HFF-Myc (cell line): ENCODE results near the gene KRTAP4-9.
"Not testable (repeated sequence)": the region's sequence is repeated elsewhere in the genome, so short reads cannot be mapped to it uniquely, and the experiment has no call there.

ENCODE experiments used
- DNase-seq: peaks from one replicate; pipeline ENCODE4 v3.0.0-alpha.2; 2011; ENCODE audit warnings: low read depth; ENCODE audit errors: extremely low read depth
- H3K4me3 ChIP-seq: replicated peaks from 2 replicates; pipeline ENCODE4 v1.5.1; 2011; ENCODE audit warnings: low read depth, mild to moderate bottlenecking, control low read depth, low read length
- TF ChIP-seq, protein P1 (sequence below): IDR thresholded peaks from 2 replicates; pipeline ENCODE4 v1.5.1; 2012; ENCODE audit warnings: mild to moderate bottlenecking, low read depth, low read length, control low read depth; ENCODE audit errors: missing control alignments

Gene KRTAP4-9

DNA sequence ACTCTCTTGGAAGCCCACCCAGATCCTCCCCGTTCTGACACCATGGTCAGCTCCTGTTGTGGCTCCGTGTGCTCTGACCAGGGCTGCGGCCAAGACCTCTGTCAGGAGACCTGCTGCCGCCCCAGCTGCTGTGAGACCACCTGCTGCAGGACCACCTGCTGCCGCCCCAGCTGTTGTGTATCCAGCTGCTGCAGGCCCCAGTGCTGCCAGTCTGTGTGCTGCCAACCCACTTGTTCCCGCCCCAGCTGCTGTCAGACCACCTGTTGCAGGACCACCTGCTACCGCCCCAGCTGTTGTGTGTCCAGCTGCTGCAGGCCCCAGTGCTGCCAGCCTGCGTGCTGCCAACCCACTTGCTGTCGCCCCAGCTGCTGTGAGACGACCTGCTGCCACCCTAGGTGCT, at the start of gene KRTAP4-9:
Gene KRTAP4-9, plus strand, starts transcription at position 43 of the 400 bp plus-strand sequence. Its CDS starts 0 bp downstream, at position 43.
- not testable (repeated sequence) for DNase-seq, H3K4me3 ChIP-seq

DNA sequence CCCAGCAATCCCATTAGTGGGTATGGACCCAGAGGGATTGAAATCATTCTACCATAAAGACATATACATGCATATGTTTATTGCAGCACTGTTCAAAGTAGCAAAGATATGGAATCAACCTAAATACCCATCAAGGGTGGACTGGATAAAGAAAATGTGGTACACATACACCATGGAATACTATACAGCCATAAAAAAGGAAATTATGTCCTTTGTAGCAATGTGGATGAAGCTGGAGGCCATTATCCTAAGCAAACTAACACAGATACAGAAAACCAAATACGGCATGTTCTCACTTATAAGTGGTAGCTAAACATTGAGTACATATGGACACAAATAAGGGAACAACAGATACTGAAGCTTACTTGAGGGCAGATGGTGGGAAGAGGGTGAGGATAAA, 47.6 kb upstream of the KRTAP4-9 start:
- TF ChIP-seq, protein P1, sequence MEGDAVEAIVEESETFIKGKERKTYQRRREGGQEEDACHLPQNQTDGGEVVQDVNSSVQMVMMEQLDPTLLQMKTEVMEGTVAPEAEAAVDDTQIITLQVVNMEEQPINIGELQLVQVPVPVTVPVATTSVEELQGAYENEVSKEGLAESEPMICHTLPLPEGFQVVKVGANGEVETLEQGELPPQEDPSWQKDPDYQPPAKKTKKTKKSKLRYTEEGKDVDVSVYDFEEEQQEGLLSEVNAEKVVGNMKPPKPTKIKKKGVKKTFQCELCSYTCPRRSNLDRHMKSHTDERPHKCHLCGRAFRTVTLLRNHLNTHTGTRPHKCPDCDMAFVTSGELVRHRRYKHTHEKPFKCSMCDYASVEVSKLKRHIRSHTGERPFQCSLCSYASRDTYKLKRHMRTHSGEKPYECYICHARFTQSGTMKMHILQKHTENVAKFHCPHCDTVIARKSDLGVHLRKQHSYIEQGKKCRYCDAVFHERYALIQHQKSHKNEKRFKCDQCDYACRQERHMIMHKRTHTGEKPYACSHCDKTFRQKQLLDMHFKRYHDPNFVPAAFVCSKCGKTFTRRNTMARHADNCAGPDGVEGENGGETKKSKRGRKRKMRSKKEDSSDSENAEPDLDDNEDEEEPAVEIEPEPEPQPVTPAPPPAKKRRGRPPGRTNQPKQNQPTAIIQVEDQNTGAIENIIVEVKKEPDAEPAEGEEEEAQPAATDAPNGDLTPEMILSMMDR = no peak
- H3K4me3 ChIP-seq = no peak overlapping the region
- no peak for DNase-seq

DNA sequence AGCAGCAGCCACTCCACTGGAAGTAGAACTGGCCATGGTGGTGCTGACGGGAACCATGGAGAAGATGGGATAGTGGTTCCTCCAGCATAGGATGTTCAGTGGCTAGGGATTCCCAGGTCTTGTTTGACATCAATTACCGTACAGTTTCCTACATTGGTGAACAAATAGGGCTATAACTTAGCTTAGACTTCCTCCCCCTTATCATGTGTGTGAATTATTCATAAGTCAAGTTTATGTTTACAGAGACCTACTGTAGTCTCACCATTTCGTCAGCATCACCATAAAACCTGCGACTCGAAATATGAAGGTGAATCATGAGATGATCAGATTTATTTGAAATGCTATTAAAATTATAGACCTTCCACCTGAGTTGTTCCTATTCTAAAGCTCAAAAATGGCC, 46.4 kb upstream of the KRTAP4-9 start:
- no peak overlapping the region for H3K4me3 ChIP-seq
- TF ChIP-seq, protein P1 = no peak
- DNase-seq = no peak

DNA sequence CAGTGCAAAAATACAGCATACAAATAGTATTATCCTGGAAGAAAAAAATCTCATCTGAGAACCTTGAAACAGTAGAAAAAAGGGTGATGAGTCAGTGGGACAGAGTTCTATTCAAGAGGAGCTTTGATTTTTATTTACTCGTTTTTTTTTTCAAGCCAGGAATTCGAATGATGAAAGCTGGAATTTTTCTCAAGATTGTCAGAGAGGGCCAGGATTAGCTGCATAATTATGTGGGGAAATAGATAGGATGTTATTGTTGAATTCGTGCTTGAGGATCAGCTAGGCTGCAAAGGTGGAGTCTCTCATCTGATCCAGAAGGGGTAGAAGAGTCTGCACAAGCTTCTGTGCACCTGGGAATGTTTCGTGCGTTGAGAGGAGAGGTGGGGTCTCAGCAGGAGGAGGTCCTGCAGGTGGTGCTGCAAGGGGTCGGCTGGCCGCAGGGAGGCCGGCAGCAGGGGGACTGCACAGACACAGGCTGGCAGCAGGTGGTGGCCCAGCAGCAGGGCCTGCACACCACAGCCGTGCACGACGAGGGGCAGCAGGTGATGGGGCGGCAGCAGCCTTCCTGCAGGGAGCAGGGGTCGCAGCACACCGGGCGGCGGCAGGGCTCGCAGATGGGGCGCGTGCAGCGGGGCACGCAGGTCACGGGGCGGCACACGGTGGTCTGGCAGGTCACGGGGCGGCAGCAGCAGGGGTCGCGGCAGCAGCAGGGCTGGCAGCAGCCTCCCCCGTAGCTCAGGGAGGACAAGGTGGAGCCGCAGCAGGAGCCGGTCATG, 45.7 kb upstream of the KRTAP4-9 start:
- H3K4me3 ChIP-seq = not testable (repeated sequence)
- DNase-seq = peak; percentile 52

DNA sequence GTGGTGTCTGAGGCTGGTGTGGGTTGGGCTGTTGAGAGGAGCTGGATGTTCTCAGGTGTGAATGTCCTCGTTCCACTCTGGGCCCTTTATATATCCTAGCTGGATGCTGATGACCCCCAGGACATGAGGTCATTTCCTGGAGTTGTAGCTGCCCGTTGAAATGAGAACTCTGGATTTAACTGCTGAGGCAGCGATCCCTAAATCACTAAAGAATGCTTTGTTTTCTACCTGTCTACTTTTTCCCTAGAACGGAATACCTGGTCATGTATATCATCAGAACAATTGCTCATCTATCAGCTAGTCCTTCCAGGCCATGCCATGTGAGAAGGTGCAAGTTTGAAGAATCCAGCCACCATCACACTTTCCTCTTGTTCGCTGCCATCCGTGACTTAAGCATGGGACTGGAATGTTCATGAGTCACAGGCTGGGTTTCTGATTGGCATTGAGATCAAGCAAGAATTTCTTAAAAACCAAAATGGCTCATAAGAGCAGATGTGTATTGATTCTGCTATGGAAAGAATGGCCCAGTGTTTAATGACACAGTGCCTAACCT, 45.1 kb upstream of the KRTAP4-9 start, which contains the start of gene KRTAP2-3:
Gene KRTAP2-3, minus strand, starts transcription at position 63 of the 553 bp plus-strand sequence. CDS start 64 bp downstream, outside the sequence.
- TF ChIP-seq, protein P1 = no peak
- no peak within 1 kb of the TSS for H3K4me3 ChIP-seq
- DNase-seq = peak; percentile 78

DNA sequence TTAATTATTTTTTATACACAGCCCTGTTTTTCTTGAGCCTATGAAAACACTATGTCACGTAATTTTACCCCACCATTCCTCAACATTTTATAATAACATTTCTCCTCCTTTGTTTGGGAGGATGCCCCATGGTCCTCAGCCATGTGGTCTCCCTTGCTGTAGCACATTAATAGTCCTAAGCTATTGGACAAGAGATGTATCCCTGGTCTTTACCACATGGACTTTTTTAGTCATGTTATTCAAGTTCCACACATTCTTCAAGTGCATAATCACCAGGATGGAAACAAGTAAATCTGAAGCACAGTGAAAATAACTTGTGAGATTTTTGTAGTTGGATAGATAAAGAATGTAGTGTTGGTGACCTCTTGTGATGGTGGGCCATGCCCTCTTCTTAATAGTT, 43.2 kb upstream of the KRTAP4-9 start:
- H3K4me3 ChIP-seq = no peak overlapping the region
- peak; percentile 94 for DNase-seq

DNA sequence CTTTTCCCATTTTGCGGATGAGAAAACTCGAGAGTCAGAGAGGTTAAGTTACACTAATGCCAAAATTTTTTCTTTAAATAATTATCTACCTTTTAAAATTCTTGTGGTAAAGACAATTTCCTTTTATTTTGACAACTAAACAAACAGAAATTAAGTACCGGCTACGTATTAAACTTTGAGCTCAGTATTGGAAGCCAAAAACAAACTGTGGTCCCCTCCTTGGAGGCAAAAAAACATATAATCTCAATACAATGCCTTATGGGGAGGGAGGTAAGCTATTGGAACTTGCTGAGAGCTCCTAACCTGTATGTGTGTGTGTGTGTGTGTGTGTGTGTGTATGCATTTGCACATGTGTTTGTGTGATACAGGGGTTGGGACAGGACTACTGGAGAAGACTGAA, 41.7 kb upstream of the KRTAP4-9 start:
- DNase-seq = peak; percentile 66
- TF ChIP-seq, protein P1 = no peak
- H3K4me3 ChIP-seq = no peak overlapping the region

More for the DNA sequence above, 43.2 kb upstream of the KRTAP4-9 start:
- TF ChIP-seq, protein P1 = no peak
